Stomach (tissue), 4 donors: ENCODE results near the gene ABHD2.
"Not testable (repeated sequence)": the region's sequence is repeated elsewhere in the genome, so short reads cannot be mapped to it uniquely, and the experiment has no call there.

Source experiments
- POLR2AphosphoS5 ChIP-seq, 3 donors: sonication (generic); formaldehyde crosslinking; IDR thresholded peaks; one replicate each; pipeline ENCODE4 v1.6.1; 2016; ENCODE audit warnings: antibody characterized with exemption in 3 of 3
- TF ChIP-seq, protein P1 (sequence below), 7 experiments: fragments of 450-650 bp in 4 of 7; fragments of 200-600 bp in 3 of 7; sonication (generic) in 3 of 7; IDR thresholded peaks; one replicate each; pipeline ENCODE4 v1.5.1; 2016 to 2019; ENCODE audit warnings: antibody characterized with exemption in 7 of 7, control low read depth in 2 of 7, mild to moderate bottlenecking in 1 of 7

DNA sequence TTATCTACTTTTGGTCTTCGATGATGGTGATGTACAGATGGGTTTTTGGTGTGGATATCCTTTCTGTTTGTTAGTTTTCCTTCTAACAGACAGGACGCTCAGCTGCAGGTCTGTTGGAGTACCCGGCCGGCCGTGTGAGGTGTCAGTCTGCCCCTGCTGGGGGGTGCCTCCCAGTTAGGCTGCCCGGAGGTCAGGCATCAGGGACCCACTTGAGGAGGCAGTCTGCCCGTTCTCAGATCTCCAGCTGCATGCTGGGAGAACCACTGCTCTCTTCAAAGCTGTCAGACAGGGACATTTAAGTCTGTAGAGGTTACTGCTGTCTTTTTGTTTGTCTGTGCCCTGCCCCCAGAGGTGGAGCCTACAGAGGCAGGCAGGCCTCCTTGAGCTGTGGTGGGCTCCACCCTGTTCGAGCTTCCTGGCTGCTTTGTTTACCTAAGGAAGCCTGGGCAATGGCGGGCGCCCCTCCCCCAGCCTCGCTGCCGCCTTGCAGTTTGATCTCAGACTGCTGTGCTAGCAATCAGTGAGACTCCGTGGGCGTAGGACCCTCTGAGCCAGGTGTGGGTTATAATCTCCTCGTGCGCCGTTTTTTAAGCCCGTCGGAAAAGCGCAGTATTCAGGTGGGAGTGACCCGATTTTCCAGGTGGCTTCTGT lies 39.1 kb upstream of the ABHD2 start:
- TF ChIP-seq, protein P1, sequence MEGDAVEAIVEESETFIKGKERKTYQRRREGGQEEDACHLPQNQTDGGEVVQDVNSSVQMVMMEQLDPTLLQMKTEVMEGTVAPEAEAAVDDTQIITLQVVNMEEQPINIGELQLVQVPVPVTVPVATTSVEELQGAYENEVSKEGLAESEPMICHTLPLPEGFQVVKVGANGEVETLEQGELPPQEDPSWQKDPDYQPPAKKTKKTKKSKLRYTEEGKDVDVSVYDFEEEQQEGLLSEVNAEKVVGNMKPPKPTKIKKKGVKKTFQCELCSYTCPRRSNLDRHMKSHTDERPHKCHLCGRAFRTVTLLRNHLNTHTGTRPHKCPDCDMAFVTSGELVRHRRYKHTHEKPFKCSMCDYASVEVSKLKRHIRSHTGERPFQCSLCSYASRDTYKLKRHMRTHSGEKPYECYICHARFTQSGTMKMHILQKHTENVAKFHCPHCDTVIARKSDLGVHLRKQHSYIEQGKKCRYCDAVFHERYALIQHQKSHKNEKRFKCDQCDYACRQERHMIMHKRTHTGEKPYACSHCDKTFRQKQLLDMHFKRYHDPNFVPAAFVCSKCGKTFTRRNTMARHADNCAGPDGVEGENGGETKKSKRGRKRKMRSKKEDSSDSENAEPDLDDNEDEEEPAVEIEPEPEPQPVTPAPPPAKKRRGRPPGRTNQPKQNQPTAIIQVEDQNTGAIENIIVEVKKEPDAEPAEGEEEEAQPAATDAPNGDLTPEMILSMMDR (IDR thresholded peaks at IDR 0.05): not testable (repeated sequence)
- not testable (repeated sequence) for TF ChIP-seq POLR2AphosphoS5 (IDR thresholded peaks at IDR 0.05)
